Measurements from ENCODE around the gene MYO5B.

The MYO5B gene

GRCh38 chr18:50117863-50118262 lies 77.1 kb downstream of the MYO5B start:
- no peaks in the 10 kb centered on the region for H3K4me1 ChIP-seq
- H3K36me3 ChIP-seq = no peaks in the 10 kb centered on the region
- H4K20me1 ChIP-seq = no peaks in the 10 kb centered on the region
- H3K9ac ChIP-seq = no peak overlapping the region
- no peak for TF ChIP-seq Cebpa-rat (IDR thresholded peaks at IDR 0.05)
- H3K9me3 ChIP-seq = no peaks in the 10 kb centered on the region
- H3K27ac ChIP-seq = no peak overlapping the region
- no peak overlapping the region for H3K4me2 ChIP-seq
- no peak overlapping the region for H3K4me3 ChIP-seq
- H3K27me3 ChIP-seq = no peaks in the 10 kb centered on the region

- H3K4me2 ChIP-seq = no peak overlapping the region
- no peaks in the 10 kb centered on the region for H3K9me3 ChIP-seq
- no peak overlapping the region for H3K9ac ChIP-seq
- H3K36me3 ChIP-seq = no peaks in the 10 kb centered on the region
- H3K4me3 ChIP-seq = no peak overlapping the region
- H4K20me1 ChIP-seq = no peaks in the 10 kb centered on the region
- TF ChIP-seq Cebpa-rat (IDR thresholded peaks at IDR 0.05) = no peak
- no peak overlapping the region for H3K27ac ChIP-seq
- H3K27me3 ChIP-seq = no peaks in the 10 kb centered on the region
- no peaks in the 10 kb centered on the region for H3K4me1 ChIP-seq
These were observed 79.9 kb downstream of the MYO5B start for GRCh38 chr18:50115095-50115494.

GRCh38 chr18:50114448-50114847 lies 80.5 kb downstream of the MYO5B start:
- Histone ChIP-seq H3K36me3 (no peaks in the 10 kb centered on the region), H3K27me3 (no peaks in the 10 kb centered on the region), H4K20me1 (no peaks in the 10 kb centered on the region), H3K9ac (no peak overlapping the region), H3K4me1 (no peaks in the 10 kb centered on the region), H3K27ac (no peak overlapping the region), H3K9me3 (no peaks in the 10 kb centered on the region), H3K4me3 (no peak overlapping the region), H3K4me2 (no peak overlapping the region)
- no peak for TF ChIP-seq Cebpa-rat (IDR thresholded peaks at IDR 0.05)

GRCh38 chr18:50113726-50114125 lies 81.2 kb downstream of the MYO5B start:
- no peak overlapping the region for H3K4me3 ChIP-seq

GRCh38 chr18:50111398-50111797 lies 83.5 kb downstream of the MYO5B start:
- no peak for TF ChIP-seq Cebpa-rat (IDR thresholded peaks at IDR 0.05)
- Histone ChIP-seq H3K4me2 (no peak overlapping the region), H3K27ac (no peak overlapping the region), H3K9me3 (no peaks in the 10 kb centered on the region), H3K9ac (no peak overlapping the region), H3K36me3 (no peaks in the 10 kb centered on the region), H3K27me3 (no peaks in the 10 kb centered on the region), H3K4me3 (no peak overlapping the region), H3K4me1 (no peaks in the 10 kb centered on the region), H4K20me1 (no peaks in the 10 kb centered on the region)

More at GRCh38 chr18:50113726-50114125, 81.2 kb downstream of the MYO5B start:
- Histone ChIP-seq H3K4me2 (no peak overlapping the region), H3K4me1 (no peaks in the 10 kb centered on the region), H3K9me3 (no peaks in the 10 kb centered on the region), H4K20me1 (no peaks in the 10 kb centered on the region), H3K36me3 (no peaks in the 10 kb centered on the region), H3K27me3 (no peaks in the 10 kb centered on the region), H3K27ac (no peak overlapping the region), H3K9ac (no peak overlapping the region)
- TF ChIP-seq Cebpa-rat (IDR thresholded peaks at IDR 0.05) = no peak

GRCh38 chr18:50107468-50107977 lies 87.4 kb downstream of the MYO5B start:
- H3K27me3 ChIP-seq = no peaks in the 10 kb centered on the region
- no peaks in the 10 kb centered on the region for H4K20me1 ChIP-seq
- H3K4me3 ChIP-seq = no peak overlapping the region
- H3K36me3 ChIP-seq = no peaks in the 10 kb centered on the region
- no peaks in the 10 kb centered on the region for H3K4me1 ChIP-seq
- no peak overlapping the region for H3K4me2 ChIP-seq
- TF ChIP-seq Cebpa-rat (IDR thresholded peaks at IDR 0.05) = no peak
- no peak overlapping the region for H3K9ac ChIP-seq
- no peaks in the 10 kb centered on the region for H3K9me3 ChIP-seq
- H3K27ac ChIP-seq = no peak overlapping the region

GRCh38 chr18:50105027-50105426 lies 89.9 kb downstream of the MYO5B start:
- Histone ChIP-seq H3K4me3 (no peak overlapping the region), H3K4me2 (no peak overlapping the region), H3K27ac (no peak overlapping the region), H3K4me1 (no peaks in the 10 kb centered on the region), H3K36me3 (no peaks in the 10 kb centered on the region), H4K20me1 (no peaks in the 10 kb centered on the region), H3K27me3 (no peaks in the 10 kb centered on the region), H3K9me3 (no peaks in the 10 kb centered on the region), H3K9ac (no peak overlapping the region)
- no peak for TF ChIP-seq Cebpa-rat (IDR thresholded peaks at IDR 0.05)

GRCh38 chr18:50104421-50104820 lies 90.5 kb downstream of the MYO5B start:
- H3K36me3 ChIP-seq = no peaks in the 10 kb centered on the region
- no peak overlapping the region for H3K4me3 ChIP-seq
- no peak for TF ChIP-seq Cebpa-rat (IDR thresholded peaks at IDR 0.05)
- H3K9ac ChIP-seq = no peak overlapping the region
- H3K27ac ChIP-seq = no peak overlapping the region
- H3K4me1 ChIP-seq = no peaks in the 10 kb centered on the region
- H3K9me3 ChIP-seq = no peaks in the 10 kb centered on the region
- no peaks in the 10 kb centered on the region for H3K27me3 ChIP-seq
- no peaks in the 10 kb centered on the region for H4K20me1 ChIP-seq
- H3K4me2 ChIP-seq = no peak overlapping the region

- Histone ChIP-seq H3K9me3 (no peaks in the 10 kb centered on the region), H3K4me2 (no peak overlapping the region), H3K4me3 (no peak overlapping the region), H3K36me3 (no peaks in the 10 kb centered on the region), H3K27me3 (no peaks in the 10 kb centered on the region), H3K4me1 (peaks cover 9% of the 10 kb centered on the region), H3K9ac (no peak overlapping the region), H4K20me1 (no peaks in the 10 kb centered on the region), H3K27ac (no peak overlapping the region)
- TF ChIP-seq Cebpa-rat (IDR thresholded peaks at IDR 0.05) = no peak
These were observed 95.1 kb downstream of the MYO5B start for GRCh38 chr18:50099725-50100407.

- H4K20me1 ChIP-seq = no peaks in the 10 kb centered on the region
- peak overlapping the region; percentile 37 for H3K4me2 ChIP-seq
- H3K36me3 ChIP-seq = no peaks in the 10 kb centered on the region
- H3K27ac ChIP-seq = peak overlapping the region; percentile 15; the same call in 1 of the 2 replicates
- H3K4me1 ChIP-seq = peaks cover 9% of the 10 kb centered on the region
- H3K4me3 ChIP-seq = no peak overlapping the region
- H3K9me3 ChIP-seq = no peaks in the 10 kb centered on the region
- no peaks in the 10 kb centered on the region for H3K27me3 ChIP-seq
- no peak for TF ChIP-seq Cebpa-rat (IDR thresholded peaks at IDR 0.05)
- no peak overlapping the region for H3K9ac ChIP-seq
These were observed 97.2 kb downstream of the MYO5B start for GRCh38 chr18:50097702-50098101.

Measured in BLaER1 (cell line).